Fibroblast of the aortic adventitia (primary cell): Measurements from ENCODE around the gene TFF2. TPM values are rescaled to one million over a fixed set of nuclear protein-coding genes. Genes with fewer than 3 reads are reported as not detected.

Experiments
- DNase-seq: peaks from one replicate; pipeline ENCODE4 v3.0.0-alpha.2; 2010; ENCODE audit warnings: low read depth
- H3K4me3 ChIP-seq: 2 replicates; pipeline ENCODE4 v1.5.1; 2011; ENCODE audit warnings: low read depth, mild to moderate bottlenecking, control low read depth, low read length, moderate library complexity
- CTCF ChIP-seq: IDR thresholded peaks from 2 replicates; pipeline ENCODE4 v1.5.1; 2011; ENCODE audit warnings: mild to moderate bottlenecking, low read length, control low read depth, inconsistent platforms; ENCODE audit not compliant: insufficient read depth
- total RNA-seq: library from RNA; depleted of rRNA; stranded (reverse); fragments of >200 nt; gene quantifications from 2 replicates; pipeline ENCODE4 v1.2.3, GENCODE V29; 2012; ENCODE audit warnings: low replicate concordance

The TFF2 gene
- total RNA-seq, 1 donor = not detected

- no peak for TF ChIP-seq CTCF
- DNase-seq = no peak
- no peak overlapping the region for H3K4me3 ChIP-seq
These were observed 33.5 kb downstream of the TFF2 start for GRCh38 chr21:42317341-42317741.

GRCh38 chr21:42316891-42317290 is 33.9 kb downstream of the TFF2 start:
- no peak for TF ChIP-seq CTCF
- DNase-seq = no peak
- H3K4me3 ChIP-seq = no peak overlapping the region

GRCh38 chr21:42315296-42315891 is 35.4 kb downstream of the TFF2 start, which contains the start of gene TFF3:
TSS of gene TFF3 (minus strand) at chr21:42315409. CDS start at chr21:42315374, 35 bp downstream.
- TF ChIP-seq CTCF = no peak
- no peak within 1 kb of the TSS for H3K4me3 ChIP-seq
- no peak for DNase-seq

- no peak for DNase-seq
- no peak for TF ChIP-seq CTCF
- no peak overlapping the region for H3K4me3 ChIP-seq
These were observed 36.0 kb downstream of the TFF2 start for GRCh38 chr21:42314616-42315295.

GRCh38 chr21:42313501-42313969 is 37.3 kb downstream of the TFF2 start:
- no peak for DNase-seq
- no peak overlapping the region for H3K4me3 ChIP-seq
- TF ChIP-seq CTCF = no peak

GRCh38 chr21:42312626-42313104 is 38.1 kb downstream of the TFF2 start:
- no peak overlapping the region for H3K4me3 ChIP-seq
- TF ChIP-seq CTCF = no peak
- DNase-seq = no peak
